Occipital lobe (tissue), 2 donors: ENCODE measurements around the gene RNPEP. TPM values are rescaled to one million over a fixed set of nuclear protein-coding genes. Genes with fewer than 3 reads are reported as not detected.
A peak's percentile ranks its signal among the peaks of the same experiment; 100 is the strongest.
"Not testable (repeated sequence)": the region's sequence is repeated elsewhere in the genome, so short reads cannot be mapped to it uniquely, and the experiment has no call there.

ENCODE experiments used
- DNase-seq: peaks from one replicate; lab custom pipeline; 2025; lab: John Stamatoyannopoulos, UW
- total RNA-seq: library from RNA; depleted of rRNA; stranded (reverse); fragments of >200 nt; gene quantifications from one replicate; pipeline ENCODE4 v1.2.3, GENCODE V29; 2014

RNPEP gene
- total RNA-seq, 1 donor from 2014 or later = 18.9 TPM

- not testable (repeated sequence) for DNase-seq
These were observed 20.1 kb upstream of the RNPEP start for GRCh38 chr1:201962382-201962781.

GRCh38 chr1:201964261-201964660, 18.2 kb upstream of the RNPEP start:
- DNase-seq = no peak

- DNase-seq = no peak
These were observed 16.3 kb upstream of the RNPEP start for GRCh38 chr1:201966171-201966570.

GRCh38 chr1:201968202-201968925, 14.1 kb upstream of the RNPEP start:
- DNase-seq = no peak

- no peak for DNase-seq
These were observed 11.9 kb upstream of the RNPEP start for GRCh38 chr1:201970334-201971159.

GRCh38 chr1:201982082-201982622, 296 bp upstream of the RNPEP start:
- peak; percentile 62 for DNase-seq

- no peak for DNase-seq
These were observed 945 bp downstream of the RNPEP start for GRCh38 chr1:201983380-201983805.

- DNase-seq = no peak
These were observed 2.0 kb downstream of the RNPEP start for GRCh38 chr1:201984446-201984845.

- no peak for DNase-seq
These were observed 2.9 kb downstream of the RNPEP start for GRCh38 chr1:201985355-201985754.

- DNase-seq = no peak
These were observed 6.2 kb downstream of the RNPEP start for GRCh38 chr1:201988601-201989000.

- no peak for DNase-seq
These were observed 7.1 kb downstream of the RNPEP start for GRCh38 chr1:201989354-201990128.

- no peak for DNase-seq
These were observed 8.0 kb downstream of the RNPEP start for GRCh38 chr1:201990427-201990826.

GRCh38 chr1:201999625-202000238, 17.3 kb downstream of the RNPEP start:
- no peak for DNase-seq

- DNase-seq = no peak
These were observed 20.1 kb downstream of the RNPEP start for GRCh38 chr1:202002507-202002906.

GRCh38 chr1:202004711-202005110, 22.3 kb downstream of the RNPEP start:
- DNase-seq = no peak

GRCh38 chr1:202005958-202006357, 23.5 kb downstream of the RNPEP start:
- no peak for DNase-seq

- DNase-seq = no peak
These were observed 24.9 kb downstream of the RNPEP start for GRCh38 chr1:202007304-202007703.

- no peak for DNase-seq
These were observed 25.5 kb downstream of the RNPEP start for GRCh38 chr1:202007805-202008489.

GRCh38 chr1:202009326-202010179, 27.1 kb downstream of the RNPEP start:
- peak; percentile 50 for DNase-seq
